HuH-7.5 (cell line): ENCODE data around the gene RPS4Y1.
"Not testable (repeated sequence)": the region's sequence is repeated elsewhere in the genome, so short reads cannot be mapped to it uniquely, and the experiment has no call there.

Experiments used
- DNase-seq: peaks from one replicate; pipeline ENCODE4 v3.0.0; 2011; ENCODE audit warnings: low spot score

Gene RPS4Y1

GRCh38 chrY:2841471-2841893 is at the start of gene RPS4Y1:
Gene RPS4Y1 (plus strand): TSS chrY:2841602. CDS start chrY:2841625, 23 bp downstream.
- no peak for DNase-seq

DNA sequence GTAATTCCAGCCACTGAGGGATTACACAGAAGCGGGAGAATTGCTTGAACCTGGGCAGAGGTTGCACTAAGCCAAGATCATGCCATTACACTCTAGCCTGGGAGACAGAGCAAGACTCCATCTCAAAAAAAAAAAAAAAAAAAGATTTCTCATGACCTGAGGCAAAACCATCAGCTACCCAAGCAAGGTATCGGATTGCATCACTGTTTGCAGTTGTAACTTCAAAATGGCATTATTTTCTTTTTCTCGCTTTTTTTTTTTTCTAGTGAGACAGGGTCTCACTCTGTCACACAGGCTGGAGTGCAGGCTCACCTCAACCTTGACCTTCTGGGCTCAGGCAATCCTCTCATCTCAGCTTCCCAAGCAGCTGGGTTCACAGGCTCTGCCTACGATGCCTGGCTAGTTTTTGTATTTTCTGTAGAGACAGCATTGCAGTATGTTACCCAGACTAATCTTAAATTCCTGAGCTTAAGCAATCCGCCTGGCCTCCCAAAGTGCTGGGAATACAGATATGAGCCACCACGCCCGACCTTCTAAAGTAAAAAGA is 44.4 kb upstream of the RPS4Y1 start:
- DNase-seq = no peak

GRCh38 chrY:2797991-2798390 is 43.4 kb upstream of the RPS4Y1 start:
- no peak for DNase-seq

- DNase-seq = no peak
These were observed 41.2 kb upstream of the RPS4Y1 start for GRCh38 chrY:2800246-2800645.

DNA sequence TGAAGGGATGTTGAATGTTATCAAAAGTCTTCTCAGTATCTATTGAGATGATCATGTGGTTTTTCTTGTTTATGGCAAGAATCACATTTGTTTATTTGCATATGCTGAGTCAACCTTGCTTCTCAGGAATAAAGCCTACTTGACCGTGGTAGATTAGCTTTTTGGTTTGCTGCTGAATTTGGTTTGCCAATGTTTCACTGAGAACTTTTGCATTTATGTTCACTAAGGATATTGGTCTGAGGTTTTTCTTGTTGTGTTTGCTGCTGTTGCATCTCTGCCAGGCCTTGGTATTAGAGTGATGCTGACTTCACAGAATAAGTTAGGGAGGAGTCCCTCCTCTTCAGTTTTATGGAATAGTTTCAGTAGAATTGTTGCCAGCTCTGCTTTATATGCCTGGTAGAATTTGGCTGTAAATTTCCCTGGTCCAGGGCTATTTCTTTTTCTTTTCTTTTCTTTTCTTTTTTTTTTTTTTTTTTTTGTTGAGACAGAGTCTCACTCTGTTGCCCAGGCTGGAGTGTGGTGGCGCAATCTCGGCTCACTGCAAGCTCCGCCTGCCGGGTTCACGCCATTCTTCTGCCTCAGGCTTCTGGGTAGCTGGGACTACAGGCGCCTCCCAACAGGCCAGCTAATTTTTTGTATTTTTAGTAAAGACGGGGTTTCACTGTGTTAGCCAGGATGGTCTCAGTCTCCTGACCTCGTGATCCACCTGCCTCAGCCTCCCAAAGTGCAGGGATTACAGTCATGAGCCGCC is 24.1 kb upstream of the RPS4Y1 start:
- not testable (repeated sequence) for DNase-seq

DNA sequence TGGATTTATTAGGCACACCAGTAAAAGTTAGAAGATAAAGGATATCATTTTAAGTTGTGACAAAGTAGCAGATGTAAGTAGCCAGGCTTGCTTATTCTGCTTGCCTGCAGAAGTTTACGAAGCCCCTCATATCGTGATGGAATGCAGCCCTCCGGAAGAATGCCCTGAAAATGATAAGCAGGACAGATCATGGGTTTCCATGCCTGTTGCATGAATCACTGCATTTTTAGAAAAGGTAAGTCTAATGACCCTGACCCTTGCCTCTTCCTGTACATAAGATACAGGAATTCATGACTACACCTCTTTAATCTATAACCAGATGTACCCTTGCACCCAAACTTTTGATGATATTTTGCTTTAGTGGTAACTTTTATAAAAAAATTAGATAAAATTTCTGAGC is 16.9 kb upstream of the RPS4Y1 start:
- DNase-seq = no peak

GRCh38 chrY:2828497-2828896 is 12.9 kb upstream of the RPS4Y1 start:
- DNase-seq = no peak

DNA sequence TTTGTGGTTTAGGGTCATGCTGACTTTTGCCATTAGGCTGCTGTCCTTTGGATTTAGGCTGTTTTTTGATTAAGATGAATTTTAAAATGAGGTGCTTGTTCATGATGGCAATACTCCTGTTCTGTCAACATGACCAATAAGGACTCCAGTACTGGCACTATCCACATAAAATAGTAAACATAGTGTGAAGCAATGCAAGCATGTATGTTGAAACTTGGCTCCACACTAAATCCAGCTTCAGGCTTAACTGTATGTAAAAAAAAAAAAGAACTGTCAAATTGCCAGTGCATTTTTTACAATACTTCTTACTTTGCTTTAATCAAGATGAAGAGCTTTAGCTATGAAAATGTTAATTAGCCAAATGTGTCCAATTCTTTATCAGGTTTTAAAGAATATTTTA is 6.2 kb upstream of the RPS4Y1 start:
- DNase-seq = no peak

DNA sequence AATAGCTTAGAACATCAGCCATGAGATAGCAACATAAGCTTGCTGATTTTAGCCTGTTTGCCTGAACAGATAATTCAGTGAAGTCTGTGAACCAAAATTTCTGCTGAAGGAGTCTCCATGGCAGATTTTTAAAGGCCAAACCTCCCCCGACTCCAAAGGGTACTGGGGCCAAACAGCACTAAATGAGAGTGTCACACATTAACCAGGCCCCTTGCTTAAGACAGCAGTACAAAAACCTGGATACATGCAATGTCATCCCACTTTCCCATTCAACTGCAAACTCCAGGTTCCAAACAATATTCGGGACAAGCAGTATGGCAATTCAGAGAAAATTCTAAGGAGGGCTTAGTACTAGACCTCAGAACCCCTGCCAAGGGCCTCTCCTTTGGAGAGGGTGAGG is 4.3 kb upstream of the RPS4Y1 start:
- DNase-seq = no peak

DNA sequence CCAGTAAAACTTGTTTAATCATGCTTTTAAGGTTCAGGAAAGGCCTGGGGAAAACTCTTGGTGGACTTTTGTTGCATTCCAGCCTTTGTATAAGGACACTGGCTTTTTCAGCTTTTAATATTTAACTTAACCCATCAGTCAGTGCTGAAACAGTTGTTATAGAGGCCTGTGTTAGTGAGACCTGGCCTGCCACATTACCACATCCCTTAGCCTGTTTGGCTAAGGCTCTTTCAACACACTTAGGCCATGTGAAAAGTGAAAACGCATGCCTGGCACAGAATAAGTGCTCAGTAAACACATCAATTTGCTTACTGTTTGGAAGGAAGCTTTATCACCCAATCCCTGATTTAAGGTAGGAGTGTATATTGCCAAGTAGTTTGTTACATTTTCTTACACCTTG is 3.5 kb upstream of the RPS4Y1 start:
- DNase-seq = no peak

DNA sequence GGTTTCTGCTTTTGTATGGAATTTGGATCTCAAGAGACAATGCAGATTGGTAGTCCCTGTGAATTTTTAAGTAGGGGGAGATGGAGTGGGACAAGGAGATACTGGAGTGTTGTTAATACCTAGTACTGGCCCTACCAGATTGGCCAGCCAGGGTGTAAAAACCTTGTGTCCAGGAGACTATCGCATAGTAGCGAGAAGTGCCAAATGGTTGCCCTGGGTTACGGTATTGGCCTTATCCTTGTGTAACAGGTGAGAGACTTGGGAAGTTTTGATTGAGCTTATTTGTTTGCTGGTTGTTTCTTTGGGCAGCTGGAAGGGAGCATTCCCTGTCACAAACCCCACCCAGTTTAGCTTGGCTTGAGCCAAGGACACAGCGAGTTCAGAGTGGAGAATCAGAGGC is 5.4 kb downstream of the RPS4Y1 start:
- DNase-seq = no peak

GRCh38 chrY:2848384-2848783 is 7.0 kb downstream of the RPS4Y1 start:
- no peak for DNase-seq

GRCh38 chrY:2849368-2849767 is 8.0 kb downstream of the RPS4Y1 start:
- no peak for DNase-seq

- DNase-seq = no peak
These were observed 12.9 kb downstream of the RPS4Y1 start for GRCh38 chrY:2854145-2854774.

DNA sequence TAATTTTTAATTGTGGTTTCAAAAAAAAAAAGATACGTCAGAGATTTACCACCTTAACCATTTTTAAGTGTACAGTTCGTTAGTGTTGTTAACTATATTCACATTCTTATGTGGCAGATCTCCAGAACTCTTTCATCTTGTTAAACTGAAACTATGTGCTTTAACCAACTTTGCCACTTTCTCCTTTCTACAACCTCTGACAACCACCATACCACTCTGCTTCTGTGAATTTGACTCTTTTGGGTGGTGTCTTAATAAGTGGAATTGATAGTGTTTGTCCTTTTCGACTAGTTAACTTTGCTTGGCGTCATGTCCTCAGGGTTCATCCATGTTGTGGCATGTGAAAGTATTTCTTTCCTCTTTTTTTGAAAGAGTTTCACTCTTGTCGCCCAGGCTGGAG is 15.7 kb downstream of the RPS4Y1 start:
- no peak for DNase-seq

DNA sequence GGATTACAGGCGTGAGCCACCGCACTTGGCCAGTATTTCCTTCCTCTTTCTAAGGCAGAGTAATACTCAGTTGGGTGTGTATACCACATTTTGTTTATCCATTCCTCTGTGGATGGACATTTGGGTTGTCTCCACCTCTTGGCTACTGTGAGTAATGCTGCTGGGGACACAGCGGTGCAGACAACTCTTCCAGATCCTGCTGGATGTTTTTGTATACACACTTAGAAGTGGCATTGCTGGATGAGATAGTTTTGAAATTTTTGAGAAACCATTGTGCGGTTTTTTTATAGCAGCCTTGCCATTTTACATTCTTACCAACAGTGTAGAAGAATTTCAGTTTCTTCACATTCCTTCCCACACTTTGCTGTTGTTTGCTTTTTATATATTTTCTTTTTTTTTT is 16.3 kb downstream of the RPS4Y1 start:
- no peak for DNase-seq

DNA sequence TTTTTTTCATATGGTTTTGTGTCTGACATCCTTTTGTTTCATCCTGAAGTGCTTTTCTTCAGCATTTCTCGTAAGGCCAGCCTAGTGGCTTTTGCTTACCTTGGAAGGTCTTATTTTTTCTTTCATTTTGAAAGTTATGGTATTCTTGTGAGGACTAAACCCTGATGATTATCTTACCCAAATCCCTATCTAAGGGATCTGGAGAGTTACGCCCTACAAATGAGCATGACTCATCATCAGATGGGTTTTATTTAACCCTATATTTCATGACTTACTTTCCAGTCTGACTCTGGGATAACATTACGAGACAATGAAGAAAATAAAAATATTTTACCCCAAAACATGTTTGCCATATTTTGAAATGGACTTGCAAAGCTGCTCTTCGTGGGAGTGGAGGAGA is 18.4 kb downstream of the RPS4Y1 start:
- no peak for DNase-seq

- DNase-seq = no peak
These were observed 19.1 kb downstream of the RPS4Y1 start for GRCh38 chrY:2860511-2860910.

- no peak for DNase-seq
These were observed 25.2 kb downstream of the RPS4Y1 start for GRCh38 chrY:2866581-2866980.

DNA sequence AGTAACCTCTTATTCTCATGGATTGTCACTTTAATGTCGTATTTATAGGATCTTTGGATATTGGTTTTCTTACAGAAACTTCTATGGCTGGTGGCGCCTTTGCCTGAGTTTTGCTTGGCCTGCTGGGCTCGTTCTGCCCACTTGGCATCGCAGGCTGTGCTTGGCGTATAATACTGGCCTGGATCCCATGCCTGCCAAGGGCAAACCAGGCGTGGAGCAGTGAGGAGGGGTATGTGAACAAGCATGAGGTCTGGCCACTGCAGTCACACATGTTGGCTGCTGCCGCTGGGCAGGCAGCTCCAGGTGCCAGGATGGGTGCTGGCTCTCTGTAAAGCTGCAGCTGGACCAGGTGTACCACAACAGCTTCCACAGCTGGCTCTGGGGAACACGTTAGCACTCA is 26.1 kb downstream of the RPS4Y1 start:
- no peak for DNase-seq

GRCh38 chrY:2868035-2868607 is 26.7 kb downstream of the RPS4Y1 start:
- DNase-seq = no peak

GRCh38 chrY:2872234-2872633 is 30.8 kb downstream of the RPS4Y1 start:
- DNase-seq = not testable (repeated sequence)

GRCh38 chrY:2874211-2874610 is 32.8 kb downstream of the RPS4Y1 start:
- no peak for DNase-seq
